Ovary (tissue), 3 donors: Measurements from ENCODE around the gene RNASE11.

Experiments
- EP300 ChIP-seq: sonication (generic); formaldehyde crosslinking; IDR thresholded peaks from one replicate; pipeline ENCODE4 v1.6.1; 2017; ENCODE audit warnings: antibody characterized with exemption
- POLR2A ChIP-seq: fragments of 450-650 bp; IDR thresholded peaks from one replicate; pipeline ENCODE4 v1.6.1; 2017; ENCODE audit warnings: antibody characterized with exemption, mild to moderate bottlenecking, moderate library complexity
- TF ChIP-seq, protein P1 (sequence below), 3 donors: fragments of 450-650 bp in 2 of 3; fragments of 200-600 bp in 1 of 3; IDR thresholded peaks; one replicate each; pipeline versions ENCODE4 v1.5.1 to v1.8.0; 2016 to 2022; ENCODE audit warnings: antibody characterized with exemption in 3 of 3, mild to moderate bottlenecking in 1 of 3
- donor health status: DM: no; HTN: no; CAD: no.

DNA sequence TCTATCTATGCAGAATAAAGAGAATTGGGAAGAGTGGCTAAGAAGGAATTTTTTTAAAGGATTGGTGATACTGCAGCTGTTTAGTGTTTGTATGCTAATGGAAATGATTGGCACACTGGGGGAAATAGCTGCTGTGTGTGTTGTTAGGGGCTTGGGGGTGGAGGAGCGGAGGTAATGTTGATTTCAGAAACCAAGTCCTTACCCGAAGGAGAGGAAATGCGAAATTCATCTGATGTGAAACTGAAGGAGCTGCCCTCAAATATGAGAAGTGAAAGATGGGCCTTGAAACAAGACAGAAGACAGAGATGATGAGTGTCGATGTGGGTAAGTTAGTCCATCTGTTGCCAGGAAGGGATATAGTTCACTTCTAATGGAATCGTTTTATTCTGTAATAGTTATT, 24.6 kb upstream of the RNASE11 start:
- TF ChIP-seq POLR2A (no peak), EP300 (no peak)
- TF ChIP-seq, protein P1, sequence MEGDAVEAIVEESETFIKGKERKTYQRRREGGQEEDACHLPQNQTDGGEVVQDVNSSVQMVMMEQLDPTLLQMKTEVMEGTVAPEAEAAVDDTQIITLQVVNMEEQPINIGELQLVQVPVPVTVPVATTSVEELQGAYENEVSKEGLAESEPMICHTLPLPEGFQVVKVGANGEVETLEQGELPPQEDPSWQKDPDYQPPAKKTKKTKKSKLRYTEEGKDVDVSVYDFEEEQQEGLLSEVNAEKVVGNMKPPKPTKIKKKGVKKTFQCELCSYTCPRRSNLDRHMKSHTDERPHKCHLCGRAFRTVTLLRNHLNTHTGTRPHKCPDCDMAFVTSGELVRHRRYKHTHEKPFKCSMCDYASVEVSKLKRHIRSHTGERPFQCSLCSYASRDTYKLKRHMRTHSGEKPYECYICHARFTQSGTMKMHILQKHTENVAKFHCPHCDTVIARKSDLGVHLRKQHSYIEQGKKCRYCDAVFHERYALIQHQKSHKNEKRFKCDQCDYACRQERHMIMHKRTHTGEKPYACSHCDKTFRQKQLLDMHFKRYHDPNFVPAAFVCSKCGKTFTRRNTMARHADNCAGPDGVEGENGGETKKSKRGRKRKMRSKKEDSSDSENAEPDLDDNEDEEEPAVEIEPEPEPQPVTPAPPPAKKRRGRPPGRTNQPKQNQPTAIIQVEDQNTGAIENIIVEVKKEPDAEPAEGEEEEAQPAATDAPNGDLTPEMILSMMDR (IDR thresholded peaks at IDR 0.05), result no peak
